DLD1 (cell line): ENCODE measurements around the gene KCNRG.

Experiments used
- in situ Hi-C: cut with HindIII; loops from 2 replicates; pipeline ENCODE4 v1.10.0; 2017; ENCODE audit warnings: low sequenced_read_pairs

KCNRG gene

GRCh38 chr13:50015258-50015657 lies at the start of gene KCNRG:
KCNRG (plus strand) TSS chr13:50015444; CDS start chr13:50015494, 50 bp downstream.
- in situ Hi-C loops, result no loop called here

- in situ Hi-C loops, result no loop called here
These were observed 47.8 kb upstream of the KCNRG start for GRCh38 chr13:49967456-49967855.

- in situ Hi-C loops, result no loop called here
These were observed 42.5 kb upstream of the KCNRG start for GRCh38 chr13:49972709-49973108.

- in situ Hi-C loops, result loop anchor here (25.0 kb wide), 1 partner anchor 811 kb away; no protein-coding TSS in a partner anchor
These were observed 39.4 kb upstream of the KCNRG start for GRCh38 chr13:49975826-49976225.

GRCh38 chr13:49976314-49977258 lies 38.7 kb upstream of the KCNRG start:
- in situ Hi-C loops, result loop anchor here (25.0 kb wide), 1 partner anchor 811 kb away; no protein-coding TSS in a partner anchor

GRCh38 chr13:49977992-49978391 lies 37.3 kb upstream of the KCNRG start:
- in situ Hi-C loops, result loop anchor here (25.0 kb wide), 1 partner anchor 809 kb away; no protein-coding TSS in a partner anchor

- in situ Hi-C loops, result loop anchor here (25.0 kb wide), 1 partner anchor 807 kb away; no protein-coding TSS in a partner anchor
These were observed 35.0 kb upstream of the KCNRG start for GRCh38 chr13:49980266-49980665.

- in situ Hi-C loops, result loop anchor here (25.0 kb wide), 1 partner anchor 802 kb away; no protein-coding TSS in a partner anchor
These were observed 30.1 kb upstream of the KCNRG start for GRCh38 chr13:49985129-49985528.

- in situ Hi-C loops, result loop anchor here (25.0 kb wide), 1 partner anchor 801 kb away; no protein-coding TSS in a partner anchor
These were observed 28.8 kb upstream of the KCNRG start for GRCh38 chr13:49986471-49986870.

GRCh38 chr13:49990612-49991011 lies 24.6 kb upstream of the KCNRG start:
- in situ Hi-C loops, result loop anchor here (25.0 kb wide), 1 partner anchor 797 kb away; no protein-coding TSS in a partner anchor

GRCh38 chr13:49993111-49993510 lies 22.1 kb upstream of the KCNRG start:
- in situ Hi-C loops, result loop anchor here (25.0 kb wide), 1 partner anchor 794 kb away; no protein-coding TSS in a partner anchor

- in situ Hi-C loops, result loop anchor here (25.0 kb wide), 1 partner anchor 794 kb away; no protein-coding TSS in a partner anchor
These were observed 21.6 kb upstream of the KCNRG start for GRCh38 chr13:49993666-49994065.

- in situ Hi-C loops, result loop anchor here (25.0 kb wide), 1 partner anchor 792 kb away; no protein-coding TSS in a partner anchor
These were observed 19.6 kb upstream of the KCNRG start for GRCh38 chr13:49995625-49996101.

GRCh38 chr13:49996161-49996915 lies 18.9 kb upstream of the KCNRG start:
- in situ Hi-C loops, result loop anchor here (25.0 kb wide), 1 partner anchor 791 kb away; no protein-coding TSS in a partner anchor

GRCh38 chr13:49996951-49997895 lies 18.0 kb upstream of the KCNRG start, which contains the start of gene TRIM13:
TRIM13 (plus strand) TSS chr13:49997042; CDS start chr13:50011941, 14,899 bp downstream.
- in situ Hi-C loops, result loop anchor here (25.0 kb wide), 1 partner anchor 790 kb away; no protein-coding TSS in a partner anchor

GRCh38 chr13:49997955-49998354 lies 17.3 kb upstream of the KCNRG start:
- in situ Hi-C loops, result loop anchor here (25.0 kb wide), 1 partner anchor 789 kb away; no protein-coding TSS in a partner anchor

GRCh38 chr13:49998714-49999624 lies 16.3 kb upstream of the KCNRG start:
- in situ Hi-C loops, result loop anchor here (25.0 kb wide), 1 partner anchor 788 kb away; no protein-coding TSS in a partner anchor

GRCh38 chr13:50001287-50001686 lies 14.0 kb upstream of the KCNRG start:
- in situ Hi-C loops, result no loop called here
